ENCODE measurements around the gene EPHB2. TPM values are rescaled to one million over a fixed set of nuclear protein-coding genes. Genes with fewer than 3 reads are reported as not detected.
"Not testable (repeated sequence)": the region's sequence is repeated elsewhere in the genome, so short reads cannot be mapped to it uniquely, and the experiment has no call there.

Gene EPHB2
- 1 to 10 TPM in 2 of 3 donors, under 1 TPM in 1; 0.67 to 3.9 (median 1.9) TPM for polyA plus RNA-seq

DNA sequence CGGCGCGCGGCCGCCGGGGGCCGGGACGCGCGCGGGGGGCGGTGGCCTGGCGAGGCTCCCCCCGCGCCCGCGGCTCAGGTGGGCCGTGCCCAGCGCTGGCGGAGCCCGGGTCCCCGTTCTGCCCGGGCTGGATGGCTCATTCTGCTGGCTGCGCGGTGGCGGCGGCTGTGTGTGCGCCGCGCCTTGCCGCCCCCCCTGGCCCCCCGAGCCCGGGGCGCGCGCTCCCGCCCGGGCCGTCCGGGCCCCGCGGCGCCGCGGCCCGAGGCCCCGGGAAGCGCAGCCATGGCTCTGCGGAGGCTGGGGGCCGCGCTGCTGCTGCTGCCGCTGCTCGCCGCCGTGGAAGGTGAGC, at the start of gene EPHB2:
TSS of gene EPHB2 (plus strand) at position 139 of the 349 bp plus-strand sequence. CDS start at position 283, 144 bp downstream.
- WGBS, 3 donors, result 0 to 1% (median 1%) methylated on average over 25 to 54 of the region's 55 CpGs
- no peak within 1 kb of the TSS for H3K27ac ChIP-seq (ENCODE audit: low read depth, low read length)

DNA sequence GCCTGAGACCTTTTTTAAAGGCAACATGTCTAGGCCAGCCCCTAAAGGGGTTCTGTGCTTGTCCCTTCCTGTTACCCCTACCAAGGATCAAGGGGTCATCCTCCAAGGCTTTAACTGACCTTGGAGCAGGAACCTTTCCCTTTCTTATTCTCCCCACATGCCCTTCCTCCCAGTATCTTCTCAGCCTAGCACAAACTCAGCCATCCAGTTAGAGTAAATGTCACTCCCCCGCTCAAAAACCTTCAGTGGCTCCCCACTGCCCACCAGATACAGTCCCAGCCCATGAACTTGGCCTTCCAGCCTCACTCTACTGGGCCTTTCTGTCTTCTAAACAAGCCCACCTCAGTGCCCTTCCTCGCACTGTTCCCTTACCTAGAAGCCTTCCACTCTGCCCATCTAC, 48.8 kb upstream of the EPHB2 start:
- 81 to 88% (median 82%) methylated on average over 2 of the region's 2 CpGs for WGBS, 3 donors
- no peak overlapping the region for H3K27ac ChIP-seq (ENCODE audit: low read depth, low read length)

DNA sequence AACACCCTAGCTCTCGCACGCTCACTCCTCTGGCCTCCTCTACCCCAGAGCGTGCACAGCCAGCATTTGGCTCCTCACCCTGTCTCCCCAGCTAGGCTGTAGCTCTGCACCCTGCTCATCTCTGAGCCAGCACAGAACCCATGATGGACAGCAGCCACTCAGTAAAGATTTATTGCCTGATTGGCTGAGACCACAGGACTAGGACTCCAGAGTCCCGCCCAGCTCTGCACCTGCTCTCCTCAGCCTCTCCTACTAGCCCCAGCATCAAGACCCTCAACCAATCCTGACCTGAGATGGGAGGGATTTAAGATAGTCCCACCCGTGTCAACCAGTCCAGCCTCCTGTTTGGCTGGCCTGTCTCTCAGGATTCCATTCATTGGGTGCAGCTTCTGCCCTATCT, 48.3 kb upstream of the EPHB2 start:
- 74 to 79% (median 78%) methylated on average over 5 of the region's 5 CpGs for WGBS, 3 donors

DNA sequence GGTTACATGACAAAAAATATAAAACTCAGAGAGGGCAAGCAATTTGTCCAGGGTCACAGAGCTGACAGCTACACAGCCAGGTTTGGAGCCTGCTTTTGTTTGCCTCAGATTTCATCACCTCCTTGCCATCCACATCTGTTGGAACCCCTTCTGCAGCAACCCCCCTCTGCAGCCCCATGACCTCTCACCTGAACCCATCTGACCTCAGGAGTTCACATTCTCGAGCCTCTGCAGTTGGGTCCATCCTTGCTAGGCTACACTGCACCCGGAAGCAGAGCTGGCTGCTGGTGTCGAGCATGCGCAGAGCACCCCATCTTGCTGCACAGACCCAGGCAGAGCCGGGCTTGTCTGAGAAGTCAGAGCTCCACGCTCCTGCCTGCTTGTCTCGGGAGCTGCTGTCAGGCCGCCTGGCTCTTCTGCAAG, 47.6 kb upstream of the EPHB2 start:
- H3K27ac ChIP-seq (ENCODE audit: low read depth, low read length), result no peak overlapping the region
- WGBS, 3 donors, result 73 to 82% (median 79%) methylated on average over 8 of the region's 8 CpGs

More for the DNA sequence above, 48.3 kb upstream of the EPHB2 start:
- H3K27ac ChIP-seq (ENCODE audit: low read depth, low read length), result no peak overlapping the region

DNA sequence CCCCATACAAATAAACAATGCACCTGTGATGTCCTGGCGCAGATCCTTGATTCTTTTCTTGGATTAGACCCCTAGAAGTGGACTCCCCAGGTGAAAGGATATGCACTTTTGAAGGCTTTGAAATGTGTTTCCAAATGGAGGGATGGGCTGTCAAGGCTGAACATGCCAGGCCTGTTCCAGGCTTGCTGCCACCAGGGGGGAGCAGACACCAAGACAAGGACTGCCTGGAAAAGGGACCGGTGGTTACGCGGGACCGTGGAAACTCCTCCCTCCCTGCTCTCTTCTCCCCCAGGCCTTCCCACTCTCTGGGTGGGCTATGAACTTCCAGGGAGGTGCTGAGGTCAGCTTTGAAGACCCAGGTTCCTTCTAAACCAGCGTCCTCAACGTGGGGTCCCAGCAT, 44.9 kb upstream of the EPHB2 start:
- H3K27ac ChIP-seq (ENCODE audit: low read depth, low read length), result no peak overlapping the region
- 48 to 64% (median 50%) methylated on average over 7 of the region's 7 CpGs for WGBS, 3 donors

DNA sequence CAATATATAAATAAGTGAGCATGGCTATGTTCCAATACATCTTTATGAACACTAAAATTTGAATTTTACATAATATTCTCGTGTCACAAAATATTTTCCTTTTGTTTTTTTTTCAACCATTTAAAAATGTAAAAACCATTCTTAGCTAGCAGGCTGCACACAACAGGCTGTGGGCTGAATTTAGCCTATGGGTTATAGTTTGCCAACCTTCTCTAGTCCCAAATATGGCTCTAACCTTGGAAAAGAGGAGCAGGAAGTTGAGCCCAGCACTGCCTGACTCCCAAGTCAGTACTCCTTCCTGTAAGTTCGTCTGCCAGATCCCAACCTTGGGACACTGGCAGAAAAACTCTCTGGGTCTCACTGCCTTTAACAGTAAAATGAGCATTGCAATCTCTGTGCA, 44.2 kb upstream of the EPHB2 start:
- 55 to 64% (median 57%) methylated on average over 2 of the region's 2 CpGs for WGBS, 3 donors
- no peak overlapping the region for H3K27ac ChIP-seq (ENCODE audit: low read depth, low read length)

DNA sequence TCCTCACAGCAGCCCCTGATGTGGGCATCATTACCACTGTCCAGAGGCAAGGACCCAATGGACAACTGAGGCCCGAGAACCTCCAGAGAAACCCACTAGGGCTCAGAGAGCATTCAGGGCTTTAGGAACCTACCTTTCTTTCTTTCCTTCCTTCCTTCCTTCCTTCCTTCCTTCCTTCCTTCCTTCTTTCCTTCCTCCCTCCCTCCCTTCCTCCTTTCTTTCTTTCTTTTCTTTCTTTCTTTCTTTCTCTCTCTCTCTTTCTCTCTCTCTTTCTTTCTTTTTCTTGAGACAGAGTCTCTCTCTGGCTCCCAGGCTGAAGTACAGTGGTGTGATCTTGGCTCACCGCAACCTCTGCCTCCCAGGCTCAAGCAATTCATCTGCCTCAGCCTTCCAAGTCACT, 41.8 kb upstream of the EPHB2 start:
- WGBS, 3 donors, result 81 to 89% (median 87%) methylated on average over 2 of the region's 2 CpGs
- not testable (repeated sequence) for H3K27ac ChIP-seq (ENCODE audit: low read depth, low read length)

DNA sequence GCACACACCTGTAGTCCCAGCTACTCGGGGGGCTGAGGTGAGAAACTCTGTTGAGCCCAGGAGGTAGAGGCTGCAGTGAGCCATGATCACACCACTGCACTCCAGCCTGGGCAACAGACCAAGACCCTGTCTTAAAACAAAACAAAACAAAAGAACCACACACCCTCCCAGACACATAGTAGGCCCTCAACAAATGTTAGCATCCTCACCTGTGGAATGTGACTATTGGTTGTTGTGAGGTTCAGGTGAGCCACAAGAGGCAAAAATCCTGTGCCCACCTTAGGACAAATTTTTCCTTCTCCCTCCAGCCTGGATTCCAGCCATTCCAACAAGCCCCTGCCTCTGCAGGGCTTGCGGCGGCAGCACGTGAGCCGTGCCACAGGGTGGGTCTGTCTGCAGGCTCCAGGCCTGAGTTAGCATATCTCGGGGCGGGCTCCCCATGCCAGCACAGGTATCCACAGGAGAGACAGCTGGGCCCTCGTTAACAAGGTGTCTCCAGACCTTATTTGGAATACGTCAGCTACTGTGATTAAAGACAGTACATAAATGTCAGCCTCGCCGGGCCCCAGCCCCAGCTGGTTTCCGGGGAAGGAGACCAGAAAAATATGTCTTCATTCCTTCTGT, 40.2 kb upstream of the EPHB2 start:
- 53 to 64% (median 54%) methylated on average over 12 of the region's 12 CpGs for WGBS, 3 donors
- no peak overlapping the region for H3K27ac ChIP-seq (ENCODE audit: low read depth, low read length)

DNA sequence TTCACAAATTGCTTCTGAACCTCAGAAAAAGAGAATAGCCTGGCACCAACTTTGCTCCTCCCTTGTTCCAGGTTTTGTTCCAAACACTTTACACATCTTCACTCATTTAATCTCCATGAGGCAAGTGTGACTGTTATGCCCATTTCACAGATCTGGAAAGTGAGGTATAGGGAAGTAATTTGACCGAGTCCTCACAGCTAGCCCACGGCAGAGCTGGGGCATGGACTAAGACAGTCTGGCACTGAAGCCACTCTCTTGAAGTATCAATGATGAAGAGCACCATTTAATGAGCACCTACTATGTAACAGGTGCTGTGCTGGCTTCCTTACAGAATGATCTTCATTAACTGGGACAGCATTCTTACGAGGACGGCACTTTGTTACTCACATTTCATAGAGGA, 38.6 kb upstream of the EPHB2 start:
- H3K27ac ChIP-seq (ENCODE audit: low read depth, low read length), result no peak overlapping the region
- WGBS, 3 donors, result 83 to 90% (median 88%) methylated on average over 4 of the region's 4 CpGs

DNA sequence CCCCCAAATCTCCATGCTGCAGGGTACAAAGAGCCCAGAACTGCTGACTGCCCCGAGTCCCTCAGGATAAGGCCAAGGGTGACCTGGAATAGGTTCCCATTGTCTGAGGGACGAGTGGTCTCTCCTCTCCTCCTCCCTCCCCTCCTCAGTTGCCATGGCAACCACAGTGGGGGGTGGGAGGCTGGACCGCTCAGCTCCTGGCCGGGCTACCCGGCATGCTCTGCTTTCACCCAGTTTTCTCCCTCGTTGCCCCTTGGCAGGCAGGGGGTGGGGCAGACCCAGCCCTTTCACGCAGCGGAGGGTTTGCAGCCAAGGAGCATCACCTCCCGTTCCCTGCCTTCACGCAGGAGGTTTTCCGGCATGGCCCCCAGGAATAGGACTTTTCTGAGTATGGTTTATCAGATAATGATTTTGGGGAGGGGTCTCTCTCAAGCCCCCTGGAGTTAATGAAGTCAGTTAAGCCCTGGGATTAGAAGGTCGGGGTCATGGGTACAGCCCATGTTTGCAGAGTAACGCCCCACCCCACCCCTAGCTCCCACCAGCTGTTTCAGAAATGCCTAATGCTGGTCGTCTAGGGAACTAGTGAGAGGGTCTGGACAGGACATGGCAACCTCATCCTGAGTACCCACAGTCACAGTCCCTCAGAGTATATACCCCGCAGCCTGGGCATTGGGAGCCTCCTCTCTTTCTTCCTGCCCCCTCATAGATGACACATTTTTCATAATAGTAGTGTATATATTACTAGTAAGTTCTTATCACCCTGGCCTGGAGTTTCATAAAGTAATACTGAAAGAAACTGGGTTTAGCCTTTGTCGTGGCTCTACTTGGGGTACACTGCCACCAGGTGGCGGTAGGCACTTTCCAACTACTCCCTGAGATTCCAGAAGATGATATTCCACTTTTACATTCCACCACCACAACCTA, 36.9 kb upstream of the EPHB2 start:
- 13 to 16% (median 16%) methylated on average over 16 to 17 of the region's 17 CpGs for WGBS, 3 donors
- no peak overlapping the region for H3K27ac ChIP-seq (ENCODE audit: low read depth, low read length)

DNA sequence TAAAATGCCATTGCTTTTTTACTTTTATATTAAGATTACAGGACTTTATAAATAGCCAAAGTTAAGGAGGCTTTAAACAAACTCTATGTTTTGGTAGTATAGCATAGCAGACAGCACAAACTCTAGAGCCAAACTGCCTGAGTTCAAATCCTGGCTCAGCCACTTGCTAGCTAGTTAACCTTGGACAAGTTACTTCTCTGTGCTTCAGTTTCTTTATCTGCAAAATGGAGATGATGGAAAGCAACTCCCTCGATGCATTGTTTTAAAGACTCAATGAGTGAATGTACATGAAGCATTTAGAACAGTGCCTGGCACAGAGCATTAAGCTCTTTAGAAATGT, 36.3 kb upstream of the EPHB2 start:
- 42 to 50% (median 43%) methylated on average over 1 of the region's 1 CpG for WGBS, 3 donors
- H3K27ac ChIP-seq (ENCODE audit: low read depth, low read length), result no peak overlapping the region

DNA sequence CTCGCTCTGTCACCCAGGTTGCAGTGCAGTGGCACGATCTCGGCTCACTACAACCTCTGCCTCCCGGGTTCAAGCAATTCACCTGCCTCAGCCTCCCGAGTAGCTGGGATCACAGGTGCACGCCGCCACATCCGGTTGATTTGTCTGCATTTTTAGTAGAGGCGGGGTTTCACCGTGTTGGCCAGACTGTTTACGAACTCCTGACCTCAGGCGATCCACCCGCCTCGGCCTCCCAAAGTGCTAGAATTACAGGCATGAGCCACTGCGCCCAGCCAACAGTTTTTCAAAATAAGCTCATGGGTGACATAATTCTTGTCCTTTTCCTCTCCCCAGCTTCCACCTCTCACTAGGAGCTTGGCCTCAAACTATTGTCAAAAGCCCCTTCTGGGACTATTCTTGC, 34.5 kb upstream of the EPHB2 start:
- not testable (repeated sequence) for H3K27ac ChIP-seq (ENCODE audit: low read depth, low read length)
- 73 to 85% (median 84%) methylated on average over 15 of the region's 15 CpGs for WGBS, 3 donors

DNA sequence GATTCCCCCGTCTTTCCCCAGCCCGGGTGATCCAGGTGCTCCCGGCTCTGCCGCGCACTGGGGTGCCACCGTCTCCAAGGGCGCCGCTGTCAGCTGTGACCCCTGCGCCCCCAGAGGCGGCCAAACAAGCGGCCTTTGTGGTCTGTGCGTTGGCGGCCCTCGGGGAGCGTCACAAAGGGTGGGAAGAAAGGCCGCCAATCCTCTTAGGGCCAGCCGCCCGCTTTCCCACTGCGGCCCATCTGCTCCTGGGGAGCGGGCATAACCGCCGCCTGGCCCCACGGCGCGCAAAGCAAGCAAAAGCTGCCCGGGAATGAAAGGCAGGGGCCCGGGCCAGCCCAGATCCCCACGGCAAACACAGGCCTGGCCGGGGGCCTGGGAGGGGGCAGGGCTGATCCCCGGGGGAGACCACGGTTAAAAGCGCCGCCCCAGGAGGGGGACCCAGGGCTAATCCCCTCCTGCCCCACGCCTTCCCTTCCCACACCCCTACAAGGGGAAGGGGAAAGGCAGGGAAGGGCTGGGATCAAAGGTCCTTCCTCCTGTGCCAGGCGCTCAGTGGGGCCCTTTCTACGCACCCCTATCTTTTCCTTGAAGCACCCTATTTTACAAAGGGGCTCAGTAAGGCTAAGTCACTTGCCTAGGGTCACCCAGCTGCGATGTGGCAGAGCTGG, 33.6 kb upstream of the EPHB2 start:
- 37 to 81% (median 73%) methylated on average over 37 of the region's 37 CpGs for WGBS, 3 donors

DNA sequence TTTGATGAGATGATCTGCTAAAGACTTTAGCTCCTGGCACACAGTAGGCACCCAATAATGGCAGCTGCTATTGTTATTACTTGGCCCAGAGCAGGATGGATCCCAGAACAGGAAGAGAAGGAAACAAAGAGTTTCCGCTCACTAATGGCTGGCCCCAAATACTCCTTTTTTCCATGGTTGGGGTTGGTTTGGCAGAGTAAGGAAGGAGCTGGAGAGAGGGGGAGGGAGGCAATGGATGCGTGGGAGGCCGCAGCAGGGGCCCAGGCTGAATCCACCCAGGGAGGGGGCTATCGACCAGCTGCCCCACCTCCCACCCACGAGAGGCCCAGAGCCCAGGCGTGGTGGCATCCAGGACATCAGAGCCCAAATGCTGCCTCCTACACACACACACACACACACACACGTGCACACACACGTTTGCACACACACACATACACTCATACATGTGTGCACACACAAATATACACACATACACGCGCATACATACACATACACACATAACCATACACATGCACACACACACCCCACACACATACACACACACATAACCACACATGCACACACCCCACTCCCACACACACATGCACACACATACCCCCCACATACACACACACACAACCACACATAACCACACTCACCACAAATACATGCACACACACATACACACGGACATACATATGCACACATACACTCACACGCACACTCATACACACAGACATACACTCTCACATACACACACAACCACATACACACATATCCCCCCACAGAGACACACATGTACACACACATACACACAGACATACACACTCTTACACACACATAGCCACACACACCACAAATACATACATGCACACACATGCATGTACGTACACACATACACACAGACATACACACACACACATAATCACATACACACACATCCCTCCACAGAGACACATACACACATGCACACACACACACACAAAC, 32.4 kb upstream of the EPHB2 start:
- H3K27ac ChIP-seq (ENCODE audit: low read depth, low read length), result no peak overlapping the region
- WGBS, 3 donors, result 75 to 84% (median 81%) methylated on average over 13 of the region's 13 CpGs

More for the DNA sequence above, 33.6 kb upstream of the EPHB2 start:
- no peak overlapping the region for H3K27ac ChIP-seq (ENCODE audit: low read depth, low read length)

DNA sequence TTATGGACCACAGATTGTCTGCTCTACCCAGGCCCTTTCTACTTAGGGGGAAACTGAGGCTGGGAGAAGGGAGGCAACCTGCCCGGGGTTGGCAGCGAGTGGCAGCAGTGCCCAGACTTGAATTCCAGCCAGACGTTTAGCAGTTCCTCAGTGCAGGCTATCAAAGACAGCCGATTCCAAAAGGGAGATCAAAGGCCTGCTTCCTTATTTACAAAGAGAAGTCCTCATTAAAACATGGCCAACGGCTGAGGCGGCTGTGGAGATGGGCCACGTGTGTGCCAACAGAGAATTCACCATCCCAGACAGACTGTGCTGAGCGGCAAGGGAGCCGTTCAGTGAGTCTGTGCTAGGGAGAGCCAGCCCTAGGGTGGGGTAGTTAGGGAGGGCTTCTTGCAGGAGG, 29.9 kb upstream of the EPHB2 start:
- H3K27ac ChIP-seq (ENCODE audit: low read depth, low read length), result no peak overlapping the region
- WGBS, 3 donors, result 62 to 75% (median 72%) methylated on average over 9 of the region's 9 CpGs

DNA sequence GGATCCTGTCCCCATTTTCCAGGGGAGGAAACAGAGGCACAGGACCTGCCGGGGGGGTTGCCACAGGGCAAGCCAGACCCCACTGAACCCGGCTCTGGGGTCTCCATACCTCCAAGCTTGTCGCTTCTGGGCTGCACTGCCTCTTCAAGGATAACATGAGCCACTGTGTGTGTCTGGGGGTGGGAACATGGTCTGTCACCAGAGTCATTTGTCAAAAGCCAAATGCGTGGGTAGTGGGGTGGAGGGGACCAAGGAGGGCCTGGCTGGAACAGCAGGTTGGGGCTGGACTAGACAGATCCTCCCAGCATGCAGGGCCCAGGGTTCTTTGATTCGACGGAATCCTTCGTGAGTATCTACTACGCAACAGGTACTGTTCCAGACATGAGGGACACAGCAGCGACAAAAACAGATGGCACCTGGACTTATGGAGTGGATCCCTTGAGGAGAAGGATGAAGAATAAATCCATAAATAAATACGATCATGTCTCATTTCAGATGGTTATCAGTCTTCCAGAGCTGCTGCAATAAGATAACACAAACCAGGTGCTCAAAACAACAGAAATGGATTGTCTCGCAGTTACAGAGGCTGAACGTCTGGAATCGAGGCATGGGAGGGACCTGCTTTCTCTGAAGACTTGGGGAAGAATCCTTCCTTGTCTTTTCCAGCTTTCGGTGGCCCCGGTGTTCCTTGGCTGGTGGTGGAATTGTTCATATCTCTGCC, 28.9 kb upstream of the EPHB2 start:
- 76 to 82% (median 81%) methylated on average over 15 of the region's 15 CpGs for WGBS, 3 donors

DNA sequence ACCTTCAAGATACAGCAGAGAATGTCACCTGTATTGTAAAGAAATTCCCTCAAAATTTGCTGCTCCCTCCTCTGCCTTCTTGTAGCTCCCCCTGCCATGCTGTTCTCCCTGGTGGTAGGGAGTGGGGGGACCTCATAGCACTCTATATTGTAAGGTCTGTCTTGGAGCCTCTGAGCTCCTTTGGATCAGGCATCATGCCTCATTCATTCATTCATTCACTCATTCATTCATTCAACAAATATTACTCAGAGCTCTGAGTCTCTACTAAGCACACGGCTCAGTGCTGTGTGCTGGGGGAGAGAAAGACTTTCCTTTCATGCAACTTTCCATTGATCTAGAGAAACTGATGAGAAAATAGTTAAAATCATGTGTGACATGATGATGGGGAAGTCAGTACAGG, 27.1 kb upstream of the EPHB2 start:
- WGBS, 3 donors, result 78 to 79% (median 78%) methylated on average over 1 of the region's 1 CpG
- no peak overlapping the region for H3K27ac ChIP-seq (ENCODE audit: low read depth, low read length)

More for the DNA sequence above, 28.9 kb upstream of the EPHB2 start:
- H3K27ac ChIP-seq (ENCODE audit: low read depth, low read length), result no peak overlapping the region

Measured in adipose tissue (tissue), 3 donors.